Skeletal muscle tissue (tissue), 4 donors: Measurements from ENCODE around the gene PRKN. TPM values are rescaled to one million over a fixed set of nuclear protein-coding genes. Genes with fewer than 3 reads are reported as not detected.
A peak's percentile ranks its signal among the peaks of the same experiment; 100 is the strongest.

ENCODE experiments used
- H3K27ac ChIP-seq: one replicate; pipeline ENCODE4 v1.7.0; 2013; ENCODE audit warnings: mild to moderate bottlenecking, low read depth, low read length, inconsistent platforms
- H3K27me3 ChIP-seq, 3 donors: one replicate each; pipeline ENCODE4 v1.7.0; 2013; ENCODE audit warnings: low read length in 3 of 3; ENCODE audit not compliant: control insufficient read depth in 3 of 3, insufficient read depth in 3 of 3
- H3K36me3 ChIP-seq, 3 donors: one replicate each; pipeline ENCODE4 v1.7.0; 2013; ENCODE audit warnings: low read length in 3 of 3; ENCODE audit not compliant: control insufficient read depth in 3 of 3, insufficient read depth in 3 of 3
- H3K4me1 ChIP-seq, 3 donors: one replicate each; pipeline ENCODE4 v1.7.0; 2013; ENCODE audit warnings: low read length in 3 of 3, mild to moderate bottlenecking in 3 of 3; ENCODE audit not compliant: control insufficient read depth in 3 of 3, insufficient read depth in 3 of 3
- H3K4me3 ChIP-seq, 3 donors: one replicate each; pipeline ENCODE4 v1.7.0; 2013; ENCODE audit warnings: low read length in 3 of 3
- H3K9ac ChIP-seq, 3 donors: one replicate each; pipeline ENCODE4 v1.7.0; 2013; ENCODE audit warnings: low read length in 3 of 3, mild to moderate bottlenecking in 3 of 3, moderate library complexity in 2 of 3, low read depth in 1 of 3
- H3K9me3 ChIP-seq, 3 donors: one replicate each; pipeline ENCODE4 v1.7.0; 2013; ENCODE audit warnings: low read length in 3 of 3; ENCODE audit not compliant: control insufficient read depth in 3 of 3
- total RNA-seq: library from RNA; depleted of rRNA; stranded (reverse); fragments of >200 nt; gene quantifications from one replicate; pipeline ENCODE4 v1.2.3, GENCODE V29; 2014
- donor health status: Osteomylitis.

Gene PRKN
- total RNA-seq: 16.7 TPM

GRCh38 chr6:162727322-162728182 is at the start of gene PRKN, which contains the start of gene PACRG:
TSS of gene PRKN (minus strand) at chr6:162727766.
TSS of gene PACRG (plus strand) at chr6:162727974.
- H3K4me1 ChIP-seq: peaks cover 6 to 11% (median 10%) of the 10 kb centered on the region in 3 donors
- H3K9ac ChIP-seq: peak within 1 kb of the TSS; percentile 88 to 91 (median 89)
- no peaks in the 10 kb centered on the region for H3K36me3 ChIP-seq
- peak within 1 kb of the TSS; percentile 68 to 83 (median 82) for H3K4me3 ChIP-seq
- H3K27me3 ChIP-seq: no peaks in the 10 kb centered on the region
- peak within 1 kb of the TSS; percentile 94 for H3K27ac ChIP-seq
- H3K9me3 ChIP-seq: peaks cover 0 to 4% (median 0%) of the 10 kb centered on the region in 3 donors

- Histone ChIP-seq H3K4me1 (no peaks in the 10 kb centered on the region), H3K36me3 (no peaks in the 10 kb centered on the region), H3K9ac (no peak overlapping the region), H3K9me3 (no peaks in the 10 kb centered on the region), H3K4me3 (no peak overlapping the region), H3K27ac (no peak overlapping the region), H3K27me3 (no peaks in the 10 kb centered on the region)
Observed at GRCh38 chr6:162777091-162777490, 49.5 kb upstream of the PRKN start.

- no peak overlapping the region for H3K9ac ChIP-seq
- H3K4me1 ChIP-seq: no peaks in the 10 kb centered on the region
- no peak overlapping the region for H3K4me3 ChIP-seq
- H3K27ac ChIP-seq: no peak overlapping the region
- no peaks in the 10 kb centered on the region for H3K27me3 ChIP-seq
- no peaks in the 10 kb centered on the region for H3K9me3 ChIP-seq
- H3K36me3 ChIP-seq: no peaks in the 10 kb centered on the region
Observed at GRCh38 chr6:162773996-162774395, 46.4 kb upstream of the PRKN start.

GRCh38 chr6:162772466-162772865 is 44.9 kb upstream of the PRKN start:
- Histone ChIP-seq H3K27me3 (no peaks in the 10 kb centered on the region), H3K9me3 (no peaks in the 10 kb centered on the region), H3K36me3 (no peaks in the 10 kb centered on the region), H3K4me3 (no peak overlapping the region), H3K9ac (no peak overlapping the region), H3K27ac (no peak overlapping the region), H3K4me1 (no peaks in the 10 kb centered on the region)

- H3K27ac ChIP-seq: no peak overlapping the region
- H3K4me3 ChIP-seq: no peak overlapping the region
- H3K4me1 ChIP-seq: no peaks in the 10 kb centered on the region
- H3K27me3 ChIP-seq: no peaks in the 10 kb centered on the region
- no peaks in the 10 kb centered on the region for H3K9me3 ChIP-seq
- H3K36me3 ChIP-seq: no peaks in the 10 kb centered on the region
- no peak overlapping the region for H3K9ac ChIP-seq
Observed at GRCh38 chr6:162770955-162771354, 43.4 kb upstream of the PRKN start.

GRCh38 chr6:162770136-162770535 is 42.6 kb upstream of the PRKN start:
- Histone ChIP-seq H3K4me3 (no peak overlapping the region), H3K27me3 (no peaks in the 10 kb centered on the region), H3K4me1 (no peaks in the 10 kb centered on the region), H3K36me3 (no peaks in the 10 kb centered on the region), H3K9me3 (no peaks in the 10 kb centered on the region), H3K27ac (no peak overlapping the region), H3K9ac (no peak overlapping the region)

GRCh38 chr6:162753775-162754174 is 26.2 kb upstream of the PRKN start:
- no peak overlapping the region for H3K4me3 ChIP-seq
- no peaks in the 10 kb centered on the region for H3K36me3 ChIP-seq
- no peaks in the 10 kb centered on the region for H3K9me3 ChIP-seq
- no peaks in the 10 kb centered on the region for H3K27me3 ChIP-seq
- no peak overlapping the region for H3K9ac ChIP-seq
- H3K4me1 ChIP-seq: no peaks in the 10 kb centered on the region
- H3K27ac ChIP-seq: no peak overlapping the region

- no peaks in the 10 kb centered on the region for H3K9me3 ChIP-seq
- no peaks in the 10 kb centered on the region for H3K36me3 ChIP-seq
- H3K27me3 ChIP-seq: no peaks in the 10 kb centered on the region
- H3K4me3 ChIP-seq: no peak overlapping the region
- H3K27ac ChIP-seq: no peak overlapping the region
- no peaks in the 10 kb centered on the region for H3K4me1 ChIP-seq
- H3K9ac ChIP-seq: no peak overlapping the region
Observed at GRCh38 chr6:162751211-162751859, 23.8 kb upstream of the PRKN start.

- Histone ChIP-seq H3K36me3 (no peaks in the 10 kb centered on the region), H3K27me3 (no peaks in the 10 kb centered on the region), H3K9me3 (no peaks in the 10 kb centered on the region), H3K4me3 (no peak overlapping the region), H3K4me1 (no peaks in the 10 kb centered on the region), H3K27ac (no peak overlapping the region), H3K9ac (no peak overlapping the region)
Observed at GRCh38 chr6:162750776-162751175, 23.2 kb upstream of the PRKN start.

- Histone ChIP-seq H3K27ac (no peak overlapping the region), H3K9ac (no peak overlapping the region), H3K27me3 (no peaks in the 10 kb centered on the region), H3K36me3 (no peaks in the 10 kb centered on the region), H3K4me1 (no peaks in the 10 kb centered on the region), H3K9me3 (no peaks in the 10 kb centered on the region), H3K4me3 (no peak overlapping the region)
Observed at GRCh38 chr6:162736961-162737360, 9.4 kb upstream of the PRKN start.
